Measurements from ENCODE around the gene THRSP.

THRSP gene

GRCh38 chr11:78041843-78042440 is 21.7 kb upstream of the THRSP start:
- DNase-seq (ENCODE audit: low read depth, low spot score): no peak
- TF ChIP-seq, protein P1, sequence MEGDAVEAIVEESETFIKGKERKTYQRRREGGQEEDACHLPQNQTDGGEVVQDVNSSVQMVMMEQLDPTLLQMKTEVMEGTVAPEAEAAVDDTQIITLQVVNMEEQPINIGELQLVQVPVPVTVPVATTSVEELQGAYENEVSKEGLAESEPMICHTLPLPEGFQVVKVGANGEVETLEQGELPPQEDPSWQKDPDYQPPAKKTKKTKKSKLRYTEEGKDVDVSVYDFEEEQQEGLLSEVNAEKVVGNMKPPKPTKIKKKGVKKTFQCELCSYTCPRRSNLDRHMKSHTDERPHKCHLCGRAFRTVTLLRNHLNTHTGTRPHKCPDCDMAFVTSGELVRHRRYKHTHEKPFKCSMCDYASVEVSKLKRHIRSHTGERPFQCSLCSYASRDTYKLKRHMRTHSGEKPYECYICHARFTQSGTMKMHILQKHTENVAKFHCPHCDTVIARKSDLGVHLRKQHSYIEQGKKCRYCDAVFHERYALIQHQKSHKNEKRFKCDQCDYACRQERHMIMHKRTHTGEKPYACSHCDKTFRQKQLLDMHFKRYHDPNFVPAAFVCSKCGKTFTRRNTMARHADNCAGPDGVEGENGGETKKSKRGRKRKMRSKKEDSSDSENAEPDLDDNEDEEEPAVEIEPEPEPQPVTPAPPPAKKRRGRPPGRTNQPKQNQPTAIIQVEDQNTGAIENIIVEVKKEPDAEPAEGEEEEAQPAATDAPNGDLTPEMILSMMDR (IDR thresholded peaks at IDR 0.05; ENCODE audit: insufficient read depth, low read length, missing control alignments): no peak
- POLR2A ChIA-PET: no interaction called here
- H3K4me3 ChIP-seq (ENCODE audit: low read depth, low read length): no peak overlapping the region
- CTCF ChIA-PET: interaction anchor here (1.1 to 1.6 kb wide), 2 partner anchors 9 to 47 kb away, joined by 3 to 11 read pairs; partner anchors contain the start of gene INTS4

- ChIA-PET POLR2A (no interaction called here), CTCF (interaction anchor here (1.2 to 7.0 kb wide), 14 partner anchors 8 to 520 kb away, joined by 3 to 90 read pairs (median 12); partner anchors contain the start of genes INTS4 and NDUFC2)
- TF ChIP-seq, protein P1 (IDR thresholded peaks at IDR 0.05; ENCODE audit: insufficient read depth, low read length, missing control alignments): no peak
Observed at GRCh38 chr11:78044706-78045105, 19.0 kb upstream of the THRSP start.

DNA sequence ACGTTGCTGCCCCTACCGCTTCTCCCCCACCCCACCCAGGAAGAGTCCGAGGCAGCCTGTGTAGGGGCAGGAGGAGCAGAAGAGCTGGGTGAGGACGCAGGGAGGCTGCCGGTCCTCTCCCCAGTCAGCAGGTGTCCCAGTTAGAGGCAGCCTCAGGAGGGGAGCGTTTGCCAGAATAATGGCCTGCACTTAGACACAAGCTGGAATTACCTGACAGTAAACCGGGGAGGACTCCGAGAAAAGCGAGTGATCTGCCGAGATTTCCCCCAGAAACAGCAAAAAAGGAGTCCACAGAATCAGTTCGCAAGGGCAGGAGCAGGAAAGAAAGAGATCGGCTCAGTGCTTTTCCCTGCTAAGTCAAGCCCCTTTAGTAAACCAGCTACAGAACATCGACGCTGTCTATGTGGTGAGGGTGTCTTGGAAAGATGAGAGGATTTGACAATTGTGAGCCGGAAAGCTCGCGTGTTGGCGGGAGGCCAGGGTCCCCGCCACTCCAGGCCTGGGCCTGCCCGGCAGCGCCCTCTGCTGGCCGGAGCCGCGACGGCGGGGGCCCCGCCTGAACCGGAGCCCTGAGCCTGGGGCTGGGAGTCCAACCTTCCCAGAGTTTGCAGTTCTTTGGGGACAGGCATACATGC is 17.7 kb upstream of the THRSP start:
- no peak for DNase-seq (ENCODE audit: low read depth, low spot score)
- ChIA-PET CTCF (interaction anchor here (0.6 to 7.0 kb wide), 40 partner anchors 9 to 518 kb away, joined by 3 to 90 read pairs (median 4); partner anchors contain the start of genes INTS4, NDUFC2 and THRSP), POLR2A (interaction anchor here (0.5 kb wide), 1 partner anchor 15 kb away, joined by 3 read pairs; no protein-coding TSS in a partner anchor)
- TF ChIP-seq, protein P1 (IDR thresholded peaks at IDR 0.05; ENCODE audit: insufficient read depth, low read length, missing control alignments): peak; percentile 92
- H3K4me3 ChIP-seq (ENCODE audit: low read depth, low read length): peak overlapping the region; percentile 59

More at GRCh38 chr11:78044706-78045105, 19.0 kb upstream of the THRSP start:
- no peak for DNase-seq (ENCODE audit: low read depth, low spot score)
- H3K4me3 ChIP-seq (ENCODE audit: low read depth, low read length): no peak overlapping the region

DNA sequence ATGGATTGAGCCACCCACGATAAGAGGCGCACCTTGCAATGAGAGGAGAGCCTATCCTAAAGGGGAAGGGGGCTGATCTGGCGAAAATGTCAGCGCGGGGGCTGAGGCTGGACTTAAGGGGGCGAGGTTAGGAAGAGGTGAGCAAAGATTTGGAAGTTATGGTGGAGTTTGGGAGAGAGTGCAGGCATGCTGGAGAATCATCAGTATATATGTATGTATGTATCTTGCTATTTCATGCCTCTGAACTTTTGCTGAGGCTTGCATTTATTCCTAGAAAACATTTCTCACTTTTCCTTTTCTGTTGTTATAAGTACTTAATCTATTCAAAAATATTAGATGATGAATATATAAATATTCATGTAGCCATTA is 17.2 kb upstream of the THRSP start:
- H3K4me3 ChIP-seq (ENCODE audit: low read depth, low read length): no peak overlapping the region
- TF ChIP-seq, protein P1 (IDR thresholded peaks at IDR 0.05; ENCODE audit: insufficient read depth, low read length, missing control alignments): no peak
- CTCF ChIA-PET: interaction anchor here (0.7 to 7.0 kb wide), 31 partner anchors 9 to 518 kb away, joined by 3 to 90 read pairs (median 5); partner anchors contain the start of genes INTS4, NDUFC2 and THRSP
- POLR2A ChIA-PET: no interaction called here
- no peak for DNase-seq (ENCODE audit: low read depth, low spot score)

DNA sequence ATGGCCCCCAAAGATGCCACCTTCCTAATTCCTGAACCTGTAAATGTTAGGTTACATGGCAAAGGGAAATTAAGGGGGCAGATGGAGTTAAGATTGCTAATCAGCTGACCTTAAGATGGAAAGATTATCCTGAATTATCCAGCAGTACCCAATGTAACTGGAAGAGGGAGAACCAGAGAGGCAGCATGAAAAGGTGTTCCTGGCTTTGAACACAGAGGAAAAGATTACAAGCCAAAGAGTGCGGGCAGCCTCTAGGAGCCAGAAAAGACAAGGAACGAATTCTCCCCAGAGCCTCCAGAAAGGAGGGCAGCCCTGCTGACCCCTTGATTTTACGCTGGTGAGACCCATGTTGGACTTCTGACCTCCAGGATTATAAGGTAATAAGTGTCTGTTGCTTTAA is 15.1 kb upstream of the THRSP start:
- ChIA-PET POLR2A (interaction anchor here (0.7 kb wide), 1 partner anchor 429 kb away, joined by 5 read pairs; no protein-coding TSS in a partner anchor), CTCF (interaction anchor here (0.6 to 7.0 kb wide), 7 partner anchors 9 to 516 kb away, joined by 3 to 90 read pairs (median 4); partner anchors contain the start of genes ALG8, NDUFC2 and THRSP)
- no peak overlapping the region for H3K4me3 ChIP-seq (ENCODE audit: low read depth, low read length)
- DNase-seq (ENCODE audit: low read depth, low spot score): no peak
- TF ChIP-seq, protein P1 (IDR thresholded peaks at IDR 0.05; ENCODE audit: insufficient read depth, low read length, missing control alignments): no peak

- no peak for DNase-seq (ENCODE audit: low read depth, low spot score)
- TF ChIP-seq, protein P1 (IDR thresholded peaks at IDR 0.05; ENCODE audit: insufficient read depth, low read length, missing control alignments): no peak
- ChIA-PET CTCF (interaction anchor here (0.6 to 7.0 kb wide), 4 partner anchors 9 to 273 kb away, joined by 3 to 90 read pairs (median 4); partner anchors contain the start of gene ALG8), POLR2A (interaction anchor here (0.7 kb wide), 1 partner anchor 430 kb away, joined by 5 read pairs; no protein-coding TSS in a partner anchor)
- no peak overlapping the region for H3K4me3 ChIP-seq (ENCODE audit: low read depth, low read length)
Observed at GRCh38 chr11:78049348-78049747, 14.3 kb upstream of the THRSP start.
